HG02973 (cell line): ENCODE results near the gene REXO5.
"Not testable (repeated sequence)": the region's sequence is repeated elsewhere in the genome, so short reads cannot be mapped to it uniquely, and the experiment has no call there.

Experiments used
- ATAC-seq: cut with Tn5 transposase; IDR thresholded peaks from one replicate; pipeline ENCODE4 v1.9.1; 2021; ENCODE audit warnings: moderate library complexity; ENCODE audit not compliant: unreplicated experiment

The REXO5 gene

GRCh38 chr16:20806168-20807050 is at the start of gene REXO5, which contains the start of gene ERI2:
Gene REXO5 (plus strand): TSS chr16:20806527. CDS start chr16:20806954, 427 bp downstream.
Gene ERI2 (minus strand): TSS chr16:20806472. CDS start chr16:20806430, 42 bp downstream.
- ATAC-seq: peak; percentile 75

GRCh38 chr16:20760346-20760745 is 46.0 kb upstream of the REXO5 start:
- no peak for ATAC-seq

GRCh38 chr16:20761175-20761574 is 45.2 kb upstream of the REXO5 start:
- ATAC-seq: no peak

GRCh38 chr16:20762404-20763123 is 43.8 kb upstream of the REXO5 start:
- ATAC-seq: no peak

GRCh38 chr16:20763461-20764232 is 42.7 kb upstream of the REXO5 start, which contains the start of gene ACSM3:
Gene ACSM3 (plus strand): TSS chr16:20764014. CDS start chr16:20770035, 6,021 bp downstream.
- peak; percentile 98 for ATAC-seq

- ATAC-seq: not testable (repeated sequence)
Measured at GRCh38 chr16:20764448-20764847, 41.9 kb upstream of the REXO5 start.

GRCh38 chr16:20765732-20766131 is 40.6 kb upstream of the REXO5 start:
- ATAC-seq: no peak

GRCh38 chr16:20766294-20766693 is 40.0 kb upstream of the REXO5 start:
- no peak for ATAC-seq

- no peak for ATAC-seq
Measured at GRCh38 chr16:20767577-20767976, 38.8 kb upstream of the REXO5 start.

GRCh38 chr16:20768121-20768520 is 38.2 kb upstream of the REXO5 start:
- no peak for ATAC-seq

- ATAC-seq: no peak
Measured at GRCh38 chr16:20768818-20769217, 37.5 kb upstream of the REXO5 start.

GRCh38 chr16:20773679-20774078 is 32.6 kb upstream of the REXO5 start:
- no peak for ATAC-seq

GRCh38 chr16:20774703-20775362 is 31.5 kb upstream of the REXO5 start:
- no peak for ATAC-seq

GRCh38 chr16:20781697-20782096 is 24.6 kb upstream of the REXO5 start:
- no peak for ATAC-seq

- no peak for ATAC-seq
Measured at GRCh38 chr16:20782470-20782869, 23.9 kb upstream of the REXO5 start.

- no peak for ATAC-seq
Measured at GRCh38 chr16:20784204-20784603, 22.1 kb upstream of the REXO5 start.

- ATAC-seq: no peak
Measured at GRCh38 chr16:20789130-20789529, 17.2 kb upstream of the REXO5 start.

GRCh38 chr16:20791923-20792612 is 14.3 kb upstream of the REXO5 start:
- no peak for ATAC-seq

GRCh38 chr16:20798364-20798763 is 8.0 kb upstream of the REXO5 start:
- no peak for ATAC-seq

GRCh38 chr16:20799599-20799998 is 6.7 kb upstream of the REXO5 start:
- no peak for ATAC-seq
